GM23338 (cell line): Measurements from ENCODE around the gene ANXA6. TPM values are rescaled to one million over a fixed set of nuclear protein-coding genes. Genes with fewer than 3 reads are reported as not detected.

Experiments used
- ATAC-seq: fragments of 200-7000 bp; cut with Tn5 transposase; 3 replicates; pipeline ENCODE4 v1.9.1; 2020
- DNase-seq: peaks from one replicate; pipeline ENCODE4 v3.0.0-alpha.2; 2015; ENCODE audit warnings: low spot score
- H2AFZ ChIP-seq: fragments of 200-600 bp; sonication (generic); 2 replicates; pipeline ENCODE4 v1.8.0; 2016; ENCODE audit warnings: antibody characterized with exemption, mild to moderate bottlenecking, moderate library complexity
- H3F3A ChIP-seq: fragments of 200-600 bp; sonication (generic); replicated peaks from 2 replicates; pipeline ENCODE4 v1.8.0; 2017; ENCODE audit warnings: antibody characterized with exemption, mixed run types, low read depth
- H3K27ac ChIP-seq: fragments of 200-600 bp; sonication (generic); 2 replicates; pipeline ENCODE4 v1.6.1; 2016; ENCODE audit warnings: low read depth
- H3K27me3 ChIP-seq: fragments of 200-600 bp; sonication (generic); 2 replicates; pipeline ENCODE4 v1.8.0; 2016; ENCODE audit warnings: mild to moderate bottlenecking, mixed run types, moderate library complexity; ENCODE audit not compliant: insufficient read depth
- H3K36me3 ChIP-seq: fragments of 200-600 bp; sonication (generic); 2 replicates; pipeline ENCODE4 v1.8.0; 2016; ENCODE audit warnings: mild to moderate bottlenecking; ENCODE audit not compliant: insufficient read depth
- H3K4me1 ChIP-seq: fragments of 200-600 bp; sonication (generic); 2 replicates; pipeline ENCODE4 v1.8.0; 2016; ENCODE audit warnings: mild to moderate bottlenecking, moderate library complexity; ENCODE audit not compliant: insufficient read depth
- H3K4me2 ChIP-seq: fragments of 200-600 bp; sonication (generic); 2 replicates; pipeline ENCODE4 v1.7.1; 2017; ENCODE audit warnings: mixed run types
- H3K4me3 ChIP-seq: fragments of 200-600 bp; sonication (generic); 2 replicates; pipeline ENCODE4 v1.6.1; 2016; ENCODE audit warnings: mixed run types
- H3K79me2 ChIP-seq: fragments of 200-600 bp; sonication (generic); replicated peaks from 2 replicates; pipeline ENCODE4 v1.8.0; 2017; ENCODE audit warnings: mild to moderate bottlenecking; ENCODE audit not compliant: insufficient read depth
- H3K9me2 ChIP-seq: fragments of 200-600 bp; sonication (generic); 2 replicates; pipeline ENCODE4 v1.8.0; 2017; ENCODE audit not compliant: insufficient read depth
- H4K20me1 ChIP-seq: fragments of 200-600 bp; sonication (generic); replicated peaks from 2 replicates; pipeline ENCODE4 v1.8.0; 2017; ENCODE audit warnings: mild to moderate bottlenecking; ENCODE audit not compliant: insufficient read depth
- H3K27ac Mint-ChIP-seq: 2 replicates; pipeline ENCODE4 v1.8.0; 2020; ENCODE audit warnings: inconsistent platforms, mild to moderate bottlenecking, moderate library complexity, mixed read lengths
- H3K27me3 Mint-ChIP-seq: 3 replicates; pipeline ENCODE4 v1.8.0; 2022; ENCODE audit warnings: low read depth, mild to moderate bottlenecking, moderate library complexity, mixed read lengths, inconsistent platforms; ENCODE audit not compliant: insufficient read depth, poor library complexity
- H3K36me3 Mint-ChIP-seq: 3 replicates; pipeline ENCODE4 v1.8.0; 2021; ENCODE audit warnings: low read depth, mild to moderate bottlenecking, inconsistent platforms, moderate library complexity, mixed read lengths
- H3K4me1 Mint-ChIP-seq: 3 replicates; pipeline ENCODE4 v1.8.0; 2020; ENCODE audit warnings: mild to moderate bottlenecking, inconsistent platforms, mixed read lengths
- H3K4me3 Mint-ChIP-seq: 3 replicates; pipeline ENCODE4 v1.8.0; 2021; ENCODE audit warnings: moderate library complexity, mild to moderate bottlenecking, inconsistent platforms, mixed read lengths
- H3K9me3 Mint-ChIP-seq: 3 replicates; pipeline ENCODE4 v1.8.0; 2020; ENCODE audit warnings: moderate library complexity, mild to moderate bottlenecking, inconsistent platforms, mixed read lengths
- CREB1 ChIP-seq: fragments of 250-450 bp; sonication (Bioruptor Pico); IDR thresholded peaks from 2 replicates; pipeline ENCODE4 v1.5.0; 2020; ENCODE audit warnings: low read depth, mild to moderate bottlenecking, moderate library complexity
- EZH2 ChIP-seq: fragments of 200-600 bp; sonication (generic); IDR thresholded peaks from one replicate; pipeline ENCODE4 v1.8.0; 2017; ENCODE audit warnings: antibody characterized with exemption, mild to moderate bottlenecking, low read depth; ENCODE audit not compliant: unreplicated experiment
- EZH2phosphoT487 ChIP-seq: fragments of 200-600 bp; sonication (generic); IDR thresholded peaks from one replicate; pipeline ENCODE4 v1.8.1; 2018; ENCODE audit warnings: antibody characterized with exemption; ENCODE audit not compliant: unreplicated experiment
- JUNB ChIP-seq: IDR thresholded peaks from one replicate; pipeline ENCODE4 v1.6.1; 2016; ENCODE audit warnings: antibody characterized with exemption; ENCODE audit not compliant: unreplicated experiment
- NANOG ChIP-seq: IDR thresholded peaks from 2 replicates; pipeline ENCODE4 v1.6.1; 2016; ENCODE audit warnings: antibody characterized with exemption, borderline replicate concordance
- POLR2AphosphoS5 ChIP-seq: IDR thresholded peaks from 2 replicates; pipeline ENCODE4 v1.6.1; 2016; ENCODE audit warnings: antibody characterized with exemption, low read depth
- STAT1 ChIP-seq: IDR thresholded peaks from one replicate; pipeline ENCODE4 v1.6.1; 2016; ENCODE audit warnings: antibody characterized with exemption; ENCODE audit not compliant: unreplicated experiment
- ZNF114 ChIP-seq: fragments of 250-450 bp; sonication (Bioruptor Pico); IDR thresholded peaks from 2 replicates; pipeline ENCODE4 v1.5.0; 2020; ENCODE audit warnings: mild to moderate bottlenecking, moderate library complexity
- ZNF331 ChIP-seq: fragments of 250-450 bp; sonication (Bioruptor Pico); IDR thresholded peaks from 2 replicates; pipeline ENCODE4 v1.5.0; 2020; ENCODE audit warnings: low read depth, mild to moderate bottlenecking, moderate library complexity
- polyA plus RNA-seq: library from polyadenylated mRNA; unstranded; fragments of >200 nt; fragmentation: Nextera tagmentation; extraction: Ambion mirVana; gene quantifications from 2 replicates; pipeline ENCODE4 v1.2.1, GENCODE V29; 2016
- total RNA-seq: library from RNA; depleted of rRNA; stranded (reverse); fragments of >200 nt; shearing (Covaris generic); gene quantifications from 2 replicates; pipeline ENCODE4 v1.2.3, GENCODE V29; 2014
- TF ChIP-seq, protein P1 (sequence below): IDR thresholded peaks from one replicate; pipeline ENCODE4 v1.6.1; 2018; ENCODE audit warnings: antibody characterized with exemption; ENCODE audit not compliant: unreplicated experiment
- TF ChIP-seq, protein P2 (sequence below): fragments of 250-450 bp; sonication (Bioruptor Pico); IDR thresholded peaks from 2 replicates; pipeline ENCODE4 v1.5.0; 2020; ENCODE audit warnings: mild to moderate bottlenecking, moderate library complexity

The ANXA6 gene
- total and polyA plus RNA-seq, 2 experiments from 2014 or later: 26.5 to 110 TPM

DNA sequence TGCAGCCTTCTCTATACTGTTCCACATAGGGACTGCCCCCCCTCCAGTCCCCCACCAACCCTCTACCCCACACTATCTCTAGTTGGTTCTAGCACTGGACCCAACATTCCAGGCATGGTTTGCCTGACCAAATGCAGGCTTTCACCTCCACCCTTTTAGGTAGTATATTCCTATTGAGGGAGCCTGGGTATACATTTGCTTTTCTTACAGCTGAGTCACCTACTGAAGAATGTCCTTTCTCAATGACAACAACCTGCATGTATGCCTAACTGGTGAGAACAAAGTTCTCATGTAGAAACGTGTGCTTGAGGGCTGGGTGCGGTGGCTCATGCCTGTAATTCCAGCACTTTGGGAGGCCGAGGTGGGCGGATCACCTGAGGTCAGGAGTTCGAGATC lies 85.0 kb downstream of the ANXA6 start:
- Histone ChIP-seq H2AFZ (no peak overlapping the region), H3K4me3 (no peak overlapping the region), H3F3A (no peaks in the 10 kb centered on the region), H3K27ac (no peak overlapping the region), H3K27me3 (no peaks in the 10 kb centered on the region), H3K4me2 (no peak overlapping the region), H3K36me3 (no peaks in the 10 kb centered on the region), H3K79me2 (peaks cover 16% of the 10 kb centered on the region), H3K4me1 (no peaks in the 10 kb centered on the region), H3K9me2 (no peaks in the 10 kb centered on the region), H4K20me1 (peaks cover 14% of the 10 kb centered on the region)
- ATAC-seq: no peak
- Mint-ChIP-seq H3K4me3 (no peak overlapping the region), H3K27me3 (peaks cover 4% of the 10 kb centered on the region), H3K36me3 (peaks cover 4% of the 10 kb centered on the region; the same call in 2 of the 3 replicates), H3K9me3 (no peaks in the 10 kb centered on the region), H3K4me1 (peaks cover 3% of the 10 kb centered on the region; the same call in 2 of the 3 replicates), H3K27ac (no peak overlapping the region)
- DNase-seq: no peak
- TF ChIP-seq, protein P1, sequence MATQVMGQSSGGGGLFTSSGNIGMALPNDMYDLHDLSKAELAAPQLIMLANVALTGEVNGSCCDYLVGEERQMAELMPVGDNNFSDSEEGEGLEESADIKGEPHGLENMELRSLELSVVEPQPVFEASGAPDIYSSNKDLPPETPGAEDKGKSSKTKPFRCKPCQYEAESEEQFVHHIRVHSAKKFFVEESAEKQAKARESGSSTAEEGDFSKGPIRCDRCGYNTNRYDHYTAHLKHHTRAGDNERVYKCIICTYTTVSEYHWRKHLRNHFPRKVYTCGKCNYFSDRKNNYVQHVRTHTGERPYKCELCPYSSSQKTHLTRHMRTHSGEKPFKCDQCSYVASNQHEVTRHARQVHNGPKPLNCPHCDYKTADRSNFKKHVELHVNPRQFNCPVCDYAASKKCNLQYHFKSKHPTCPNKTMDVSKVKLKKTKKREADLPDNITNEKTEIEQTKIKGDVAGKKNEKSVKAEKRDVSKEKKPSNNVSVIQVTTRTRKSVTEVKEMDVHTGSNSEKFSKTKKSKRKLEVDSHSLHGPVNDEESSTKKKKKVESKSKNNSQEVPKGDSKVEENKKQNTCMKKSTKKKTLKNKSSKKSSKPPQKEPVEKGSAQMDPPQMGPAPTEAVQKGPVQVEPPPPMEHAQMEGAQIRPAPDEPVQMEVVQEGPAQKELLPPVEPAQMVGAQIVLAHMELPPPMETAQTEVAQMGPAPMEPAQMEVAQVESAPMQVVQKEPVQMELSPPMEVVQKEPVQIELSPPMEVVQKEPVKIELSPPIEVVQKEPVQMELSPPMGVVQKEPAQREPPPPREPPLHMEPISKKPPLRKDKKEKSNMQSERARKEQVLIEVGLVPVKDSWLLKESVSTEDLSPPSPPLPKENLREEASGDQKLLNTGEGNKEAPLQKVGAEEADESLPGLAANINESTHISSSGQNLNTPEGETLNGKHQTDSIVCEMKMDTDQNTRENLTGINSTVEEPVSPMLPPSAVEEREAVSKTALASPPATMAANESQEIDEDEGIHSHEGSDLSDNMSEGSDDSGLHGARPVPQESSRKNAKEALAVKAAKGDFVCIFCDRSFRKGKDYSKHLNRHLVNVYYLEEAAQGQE: no peak
- TF ChIP-seq POLR2AphosphoS5 (no peak), ZNF331 (CRISPR knock-in tag) (no peak), EZH2phosphoT487 (no peak), JUNB (no peak), STAT1 (no peak), ZNF114 (no peak), NANOG (no peak), EZH2 (no peak), CREB1 (no peak)
- TF ChIP-seq, protein P2, sequence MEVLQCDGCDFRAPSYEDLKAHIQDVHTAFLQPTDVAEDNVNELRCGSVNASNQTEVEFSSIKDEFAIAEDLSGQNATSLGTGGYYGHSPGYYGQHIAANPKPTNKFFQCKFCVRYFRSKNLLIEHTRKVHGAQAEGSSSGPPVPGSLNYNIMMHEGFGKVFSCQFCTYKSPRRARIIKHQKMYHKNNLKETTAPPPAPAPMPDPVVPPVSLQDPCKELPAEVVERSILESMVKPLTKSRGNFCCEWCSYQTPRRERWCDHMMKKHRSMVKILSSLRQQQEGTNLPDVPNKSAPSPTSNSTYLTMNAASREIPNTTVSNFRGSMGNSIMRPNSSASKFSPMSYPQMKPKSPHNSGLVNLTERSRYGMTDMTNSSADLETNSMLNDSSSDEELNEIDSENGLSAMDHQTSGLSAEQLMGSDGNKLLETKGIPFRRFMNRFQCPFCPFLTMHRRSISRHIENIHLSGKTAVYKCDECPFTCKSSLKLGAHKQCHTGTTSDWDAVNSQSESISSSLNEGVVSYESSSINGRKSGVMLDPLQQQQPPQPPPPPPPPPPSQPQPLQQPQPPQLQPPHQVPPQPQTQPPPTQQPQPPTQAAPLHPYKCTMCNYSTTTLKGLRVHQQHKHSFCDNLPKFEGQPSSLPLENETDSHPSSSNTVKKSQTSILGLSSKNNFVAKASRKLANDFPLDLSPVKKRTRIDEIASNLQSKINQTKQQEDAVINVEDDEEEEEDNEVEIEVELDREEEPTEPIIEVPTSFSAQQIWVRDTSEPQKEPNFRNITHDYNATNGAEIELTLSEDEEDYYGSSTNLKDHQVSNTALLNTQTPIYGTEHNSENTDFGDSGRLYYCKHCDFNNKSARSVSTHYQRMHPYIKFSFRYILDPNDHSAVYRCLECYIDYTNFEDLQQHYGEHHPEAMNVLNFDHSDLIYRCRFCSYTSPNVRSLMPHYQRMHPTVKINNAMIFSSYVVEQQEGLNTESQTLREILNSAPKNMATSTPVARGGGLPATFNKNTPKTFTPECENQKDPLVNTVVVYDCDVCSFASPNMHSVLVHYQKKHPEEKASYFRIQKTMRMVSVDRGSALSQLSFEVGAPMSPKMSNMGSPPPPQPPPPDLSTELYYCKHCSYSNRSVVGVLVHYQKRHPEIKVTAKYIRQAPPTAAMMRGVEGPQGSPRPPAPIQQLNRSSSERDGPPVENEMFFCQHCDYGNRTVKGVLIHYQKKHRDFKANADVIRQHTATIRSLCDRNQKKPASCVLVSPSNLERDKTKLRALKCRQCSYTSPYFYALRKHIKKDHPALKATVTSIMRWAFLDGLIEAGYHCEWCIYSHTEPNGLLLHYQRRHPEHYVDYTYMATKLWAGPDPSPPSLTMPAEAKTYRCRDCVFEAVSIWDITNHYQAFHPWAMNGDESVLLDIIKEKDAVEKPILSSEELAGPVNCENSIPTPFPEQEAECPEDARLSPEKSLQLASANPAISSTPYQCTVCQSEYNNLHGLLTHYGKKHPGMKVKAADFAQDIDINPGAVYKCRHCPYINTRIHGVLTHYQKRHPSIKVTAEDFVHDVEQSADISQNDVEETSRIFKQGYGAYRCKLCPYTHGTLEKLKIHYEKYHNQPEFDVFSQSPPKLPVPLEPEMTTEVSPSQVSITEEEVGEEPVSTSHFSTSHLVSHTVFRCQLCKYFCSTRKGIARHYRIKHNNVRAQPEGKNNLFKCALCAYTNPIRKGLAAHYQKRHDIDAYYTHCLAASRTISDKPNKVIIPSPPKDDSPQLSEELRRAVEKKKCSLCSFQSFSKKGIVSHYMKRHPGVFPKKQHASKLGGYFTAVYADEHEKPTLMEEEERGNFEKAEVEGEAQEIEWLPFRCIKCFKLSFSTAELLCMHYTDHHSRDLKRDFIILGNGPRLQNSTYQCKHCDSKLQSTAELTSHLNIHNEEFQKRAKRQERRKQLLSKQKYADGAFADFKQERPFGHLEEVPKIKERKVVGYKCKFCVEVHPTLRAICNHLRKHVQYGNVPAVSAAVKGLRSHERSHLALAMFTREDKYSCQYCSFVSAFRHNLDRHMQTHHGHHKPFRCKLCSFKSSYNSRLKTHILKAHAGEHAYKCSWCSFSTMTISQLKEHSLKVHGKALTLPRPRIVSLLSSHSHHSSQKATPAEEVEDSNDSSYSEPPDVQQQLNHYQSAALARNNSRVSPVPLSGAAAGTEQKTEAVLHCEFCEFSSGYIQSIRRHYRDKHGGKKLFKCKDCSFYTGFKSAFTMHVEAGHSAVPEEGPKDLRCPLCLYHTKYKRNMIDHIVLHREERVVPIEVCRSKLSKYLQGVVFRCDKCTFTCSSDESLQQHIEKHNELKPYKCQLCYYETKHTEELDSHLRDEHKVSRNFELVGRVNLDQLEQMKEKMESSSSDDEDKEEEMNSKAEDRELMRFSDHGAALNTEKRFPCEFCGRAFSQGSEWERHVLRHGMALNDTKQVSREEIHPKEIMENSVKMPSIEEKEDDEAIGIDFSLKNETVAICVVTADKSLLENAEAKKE (CRISPR knock-in tag): no peak
